Measurements from ENCODE around the gene DIP2C.
"Not testable (repeated sequence)": the region's sequence is repeated elsewhere in the genome, so short reads cannot be mapped to it uniquely, and the experiment has no call there.

DIP2C gene

GRCh38 chr10:306007-306674 is 383.3 kb downstream of the DIP2C start:
- peaks cover 9% of the 10 kb centered on the region in 2 experiments for H3K4me1 ChIP-seq (ENCODE audit: control insufficient read depth in 1 of 2, insufficient read depth in 2 of 2, low read length in 2 of 2)
- H2BK12ac ChIP-seq (ENCODE audit: low read length): no peak overlapping the region
- no peak overlapping the region for H3K4ac ChIP-seq (ENCODE audit: low read depth, low read length)
- H2AFZ ChIP-seq (ENCODE audit: insufficient read depth, low read length, poor library complexity): no peak overlapping the region
- no peak overlapping the region for H4K12ac ChIP-seq (ENCODE audit: low read depth, low read length)
- H3K4me2 ChIP-seq (ENCODE audit: low read length): no peak overlapping the region
- no peak overlapping the region for H2BK5ac ChIP-seq (ENCODE audit: low read depth, low read length, poor library complexity)
- H3K14ac ChIP-seq (ENCODE audit: low read length): no peak overlapping the region
- no peak overlapping the region for H2BK120ac ChIP-seq (ENCODE audit: insufficient read depth, low read length, poor library complexity)
- no peak overlapping the region for H3K4me3 ChIP-seq (ENCODE audit: low read depth, low read length)
- no peak overlapping the region for H3K18ac ChIP-seq (ENCODE audit: low read length)
- DNase-seq: no peak
- no peak overlapping the region for H3K27ac ChIP-seq (ENCODE audit: low read depth, low read length)
- no peak overlapping the region for H3K9ac ChIP-seq (ENCODE audit: low read length)
- peaks cover 2% of the 10 kb centered on the region for H3K9me3 ChIP-seq (ENCODE audit: insufficient read depth, low read depth, low read length)
- H3K23ac ChIP-seq (ENCODE audit: low read length): no peak overlapping the region
- no peak overlapping the region for H2AK5ac ChIP-seq (ENCODE audit: low read length)
- H3K27me3 ChIP-seq (ENCODE audit: insufficient read depth, low read length): no peaks in the 10 kb centered on the region
- peaks cover 2% of the 10 kb centered on the region for H3K79me1 ChIP-seq (ENCODE audit: low read length)
- peaks cover 18 to 25% of the 10 kb centered on the region in 2 experiments for H3K36me3 ChIP-seq (ENCODE audit: control insufficient read depth in 1 of 2, insufficient read depth in 2 of 2, low read length in 2 of 2)
- no peak overlapping the region for H4K8ac ChIP-seq (ENCODE audit: low read depth, low read length)
- H3K79me2 ChIP-seq (ENCODE audit: control insufficient read depth, insufficient read depth, low read length, poor library complexity): no peaks in the 10 kb centered on the region
- H4K91ac ChIP-seq (ENCODE audit: low read depth, low read length): no peak overlapping the region
- no CpG with 5 or more reads among the region's 6 CpGs for WGBS (ENCODE audit: extremely low coverage, insufficient coverage, insufficient read length)

GRCh38 chr10:305034-305433 is 384.4 kb downstream of the DIP2C start:
- H3K4me3 ChIP-seq (ENCODE audit: low read depth, low read length): no peak overlapping the region
- no peak overlapping the region for H3K14ac ChIP-seq (ENCODE audit: low read length)
- H3K4ac ChIP-seq (ENCODE audit: low read depth, low read length): no peak overlapping the region
- no peak for DNase-seq
- no peak overlapping the region for H3K4me2 ChIP-seq (ENCODE audit: low read length)
- H3K9ac ChIP-seq (ENCODE audit: low read length): peak overlapping the region; percentile 22
- H2BK120ac ChIP-seq (ENCODE audit: insufficient read depth, low read length, poor library complexity): no peak overlapping the region
- H2AK5ac ChIP-seq (ENCODE audit: low read length): no peak overlapping the region
- peaks cover 1% of the 10 kb centered on the region for H3K9me3 ChIP-seq (ENCODE audit: insufficient read depth, low read depth, low read length)
- H3K36me3 ChIP-seq (ENCODE audit: control insufficient read depth in 1 of 2, insufficient read depth in 2 of 2, low read length in 2 of 2): peaks cover 20 to 27% of the 10 kb centered on the region in 2 experiments
- no peak overlapping the region for H4K8ac ChIP-seq (ENCODE audit: low read depth, low read length)
- peaks cover 9% of the 10 kb centered on the region in 2 experiments for H3K4me1 ChIP-seq (ENCODE audit: control insufficient read depth in 1 of 2, insufficient read depth in 2 of 2, low read length in 2 of 2)
- H2BK5ac ChIP-seq (ENCODE audit: low read depth, low read length, poor library complexity): no peak overlapping the region
- H3K79me1 ChIP-seq (ENCODE audit: low read length): peaks cover 2% of the 10 kb centered on the region
- H3K79me2 ChIP-seq (ENCODE audit: control insufficient read depth, insufficient read depth, low read length, poor library complexity): no peaks in the 10 kb centered on the region
- no peak overlapping the region for H2BK12ac ChIP-seq (ENCODE audit: low read length)
- H2AFZ ChIP-seq (ENCODE audit: insufficient read depth, low read length, poor library complexity): no peak overlapping the region
- WGBS (ENCODE audit: extremely low coverage, insufficient coverage, insufficient read length): no CpG with 5 or more reads among the region's 4 CpGs
- H3K27ac ChIP-seq (ENCODE audit: low read depth, low read length): no peak overlapping the region
- peak overlapping the region; percentile 91 for H3K23ac ChIP-seq (ENCODE audit: low read length)
- H3K27me3 ChIP-seq (ENCODE audit: insufficient read depth, low read length): no peaks in the 10 kb centered on the region
- H4K91ac ChIP-seq (ENCODE audit: low read depth, low read length): no peak overlapping the region
- H3K18ac ChIP-seq (ENCODE audit: low read length): no peak overlapping the region
- no peak overlapping the region for H4K12ac ChIP-seq (ENCODE audit: low read depth, low read length)

GRCh38 chr10:301536-301935 is 387.9 kb downstream of the DIP2C start:
- no peak overlapping the region for H3K14ac ChIP-seq (ENCODE audit: low read length)
- H3K4ac ChIP-seq (ENCODE audit: low read depth, low read length): no peak overlapping the region
- H4K12ac ChIP-seq (ENCODE audit: low read depth, low read length): no peak overlapping the region
- H4K8ac ChIP-seq (ENCODE audit: low read depth, low read length): no peak overlapping the region
- H3K27ac ChIP-seq (ENCODE audit: low read depth, low read length): no peak overlapping the region
- no peaks in the 10 kb centered on the region for H3K27me3 ChIP-seq (ENCODE audit: insufficient read depth, low read length)
- H3K4me3 ChIP-seq (ENCODE audit: low read depth, low read length): no peak overlapping the region
- H2BK5ac ChIP-seq (ENCODE audit: low read depth, low read length, poor library complexity): no peak overlapping the region
- no peaks in the 10 kb centered on the region for H3K79me2 ChIP-seq (ENCODE audit: control insufficient read depth, insufficient read depth, low read length, poor library complexity)
- H3K79me1 ChIP-seq (ENCODE audit: low read length): no peaks in the 10 kb centered on the region
- DNase-seq: no peak
- peaks cover 12 to 15% of the 10 kb centered on the region in 2 experiments for H3K36me3 ChIP-seq (ENCODE audit: control insufficient read depth in 1 of 2, insufficient read depth in 2 of 2, low read length in 2 of 2)
- no peak overlapping the region for H4K91ac ChIP-seq (ENCODE audit: low read depth, low read length)
- no peak overlapping the region for H3K23ac ChIP-seq (ENCODE audit: low read length)
- no peak overlapping the region for H3K18ac ChIP-seq (ENCODE audit: low read length)
- H2AFZ ChIP-seq (ENCODE audit: insufficient read depth, low read length, poor library complexity): no peak overlapping the region
- no peak overlapping the region for H2BK120ac ChIP-seq (ENCODE audit: insufficient read depth, low read length, poor library complexity)
- H3K9ac ChIP-seq (ENCODE audit: low read length): no peak overlapping the region
- WGBS (ENCODE audit: extremely low coverage, insufficient coverage, insufficient read length): no CpG with 5 or more reads among the region's 9 CpGs
- H3K9me3 ChIP-seq (ENCODE audit: insufficient read depth, low read depth, low read length): peaks cover 5% of the 10 kb centered on the region
- H3K4me2 ChIP-seq (ENCODE audit: low read length): no peak overlapping the region
- H2BK12ac ChIP-seq (ENCODE audit: low read length): no peak overlapping the region
- H2AK5ac ChIP-seq (ENCODE audit: low read length): no peak overlapping the region
- no peaks in the 10 kb centered on the region for H3K4me1 ChIP-seq (ENCODE audit: control insufficient read depth in 1 of 2, insufficient read depth in 2 of 2, low read length in 2 of 2)

- H3K79me2 ChIP-seq (ENCODE audit: control insufficient read depth, insufficient read depth, low read length, poor library complexity); H3K9ac ChIP-seq (ENCODE audit: low read length); H2BK12ac ChIP-seq (ENCODE audit: low read length); H4K91ac ChIP-seq (ENCODE audit: low read depth, low read length); H2AFZ ChIP-seq (ENCODE audit: insufficient read depth, low read length, poor library complexity); H3K18ac ChIP-seq (ENCODE audit: low read length); H3K4me1 ChIP-seq (ENCODE audit: control insufficient read depth in 1 of 2, insufficient read depth in 2 of 2, low read length in 2 of 2); H3K27me3 ChIP-seq (ENCODE audit: insufficient read depth, low read length); H3K14ac ChIP-seq (ENCODE audit: low read length); H3K9me3 ChIP-seq (ENCODE audit: insufficient read depth, low read depth, low read length); H4K8ac ChIP-seq (ENCODE audit: low read depth, low read length); H3K23ac ChIP-seq (ENCODE audit: low read length); H3K27ac ChIP-seq (ENCODE audit: low read depth, low read length); H3K4ac ChIP-seq (ENCODE audit: low read depth, low read length); H2BK120ac ChIP-seq (ENCODE audit: insufficient read depth, low read length, poor library complexity); H3K4me2 ChIP-seq (ENCODE audit: low read length); H2AK5ac ChIP-seq (ENCODE audit: low read length); H3K79me1 ChIP-seq (ENCODE audit: low read length); H4K12ac ChIP-seq (ENCODE audit: low read depth, low read length); H2BK5ac ChIP-seq (ENCODE audit: low read depth, low read length, poor library complexity); DNase-seq; H3K4me3 ChIP-seq (ENCODE audit: low read depth, low read length): not testable (repeated sequence)
- WGBS (ENCODE audit: extremely low coverage, insufficient coverage, insufficient read length): no CpG with 5 or more reads among the region's 31 CpGs
- peaks cover 9 to 15% of the 10 kb centered on the region in 2 experiments for H3K36me3 ChIP-seq (ENCODE audit: control insufficient read depth in 1 of 2, insufficient read depth in 2 of 2, low read length in 2 of 2)
Measured at GRCh38 chr10:300580-300979, 388.9 kb downstream of the DIP2C start.

Measured in trophoblast cell (in vitro differentiated cells and primary cell).